Spleen (tissue), 7 donors: Measurements from ENCODE around the gene ZFPL1.

Experiments used
- CTCF ChIP-seq, 11 experiments: fragments of 200-600 bp in 7 of 11; fragments of 450-650 bp in 4 of 11; sonication (generic) in 4 of 11; IDR thresholded peaks in 8 of 11; conservative IDR thresholded peaks in 3 of 11; 1 replicate in 7 of 11; 2 replicates in 4 of 11; pipeline versions ENCODE4 v1.4.0 to v1.8.0; 2016 to 2021; ENCODE audit warnings: antibody characterized with exemption in 11 of 11, inconsistent platforms in 4 of 11, mild to moderate bottlenecking in 1 of 11
- POLR2A ChIP-seq, 3 donors: fragments of 450-650 bp; IDR thresholded peaks; one replicate each; pipeline ENCODE4 v1.5.1; 2017; ENCODE audit warnings: antibody characterized with exemption in 3 of 3, mild to moderate bottlenecking in 1 of 3
- POLR2AphosphoS5 ChIP-seq, 3 donors: sonication (generic); formaldehyde crosslinking; IDR thresholded peaks; one replicate each; pipeline ENCODE4 v1.5.1; 2017; ENCODE audit warnings: antibody characterized with exemption in 3 of 3
- donor health status: DM: no; HTN: no; CAD: no; lungs with moderate emphysema.
- donor health status: DM: no; HTN: no; CAD: no.
- donor health status: DM: no; HTN: no; CAD: no.

- TF ChIP-seq CTCF (IDR thresholded peaks at IDR 0.05 in 8 of 11, conservative IDR thresholded peaks at IDR 0.05 in 3 of 11) = peak; percentile 97 to 100 (median 99)
- peak; percentile 46 to 61 (median 49) for TF ChIP-seq POLR2AphosphoS5 (IDR thresholded peaks at IDR 0.05)
- TF ChIP-seq POLR2A (IDR thresholded peaks at IDR 0.05) = no peak
These were observed 26.4 kb downstream of the ZFPL1 start for GRCh38 chr11:65110354-65110861.
